ENCODE measurements around the gene RETREG3. TPM values are rescaled to one million over a fixed set of nuclear protein-coding genes. Genes with fewer than 3 reads are reported as not detected.

RETREG3 gene
- total RNA-seq, 1 experiment from 2014 or later: 38.5 TPM

DNA sequence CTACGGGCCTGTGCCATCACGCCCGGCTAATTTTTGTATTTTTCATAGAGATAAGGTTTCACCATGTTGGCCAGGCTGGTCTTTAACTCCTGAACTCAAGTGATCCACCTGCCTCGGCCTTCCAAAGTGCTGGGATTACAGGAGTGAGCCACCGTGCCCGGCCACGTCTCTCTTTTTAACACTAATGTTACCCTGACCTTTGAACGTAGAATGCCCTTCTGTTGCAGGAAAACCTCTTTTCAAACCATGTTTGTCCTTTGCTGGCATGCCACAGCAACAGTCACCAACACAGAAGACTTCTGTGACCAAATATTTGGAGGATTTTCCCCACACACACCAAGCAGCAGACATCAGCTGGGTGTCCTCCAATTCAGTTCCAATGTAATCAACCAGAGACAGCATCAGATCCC lies 64.3 kb downstream of the RETREG3 start:
- H2AFZ ChIP-seq (ENCODE audit: low read depth, low read length, poor library complexity, severe bottlenecking): no peak overlapping the region
- ATAC-seq (no peak), DNase-seq (ENCODE audit: low read depth, low spot score) (no peak)
- H3K27me3 ChIP-seq (ENCODE audit: insufficient read depth, low read length): no peaks in the 10 kb centered on the region
- RAD21 ChIA-PET (ENCODE audit: low non-redundant PET in 1 of 2, low total read pairs in 2 of 2, uncharacterized antibody in 2 of 2, unreplicated experiment in 2 of 2): no interaction called here
- intact Hi-C loops (cut with micrococcal nuclease): no loop called here
- no peak overlapping the region for H3K27ac ChIP-seq (ENCODE audit: low read depth, low read length)
- H3K9me2 ChIP-seq (ENCODE audit: insufficient read depth): no peaks in the 10 kb centered on the region
- H3K9ac ChIP-seq (ENCODE audit: low read length): no peak overlapping the region
- H4K20me1 ChIP-seq (ENCODE audit: insufficient read depth): no peaks in the 10 kb centered on the region
- CTCF ChIA-PET: no interaction called here
- BruUV-seq (replicated peaks): no TSS peak
- no peaks in the 10 kb centered on the region for H3K79me2 ChIP-seq (ENCODE audit: insufficient read depth, low read length)
- POLR2A ChIA-PET: no interaction called here
- H3K4me3 ChIP-seq (replicated peaks in 1 of 2; ENCODE audit: low read depth in 1 of 2, low read length in 2 of 2): no peak overlapping the region
- no peaks in the 10 kb centered on the region for H3K36me3 ChIP-seq (ENCODE audit: control insufficient read depth in 1 of 2, insufficient read depth in 2 of 2, low read length in 2 of 2)
- H3K9me3 ChIP-seq (ENCODE audit: control insufficient read depth in 1 of 2, insufficient read depth in 1 of 2, low read depth in 1 of 2, low read length in 2 of 2): no peaks in the 10 kb centered on the region
- TF ChIP-seq FOSL1 (IDR thresholded peaks at IDR 0.05; ENCODE audit: low read depth): no peak
- TF ChIP-seq, protein P1, sequence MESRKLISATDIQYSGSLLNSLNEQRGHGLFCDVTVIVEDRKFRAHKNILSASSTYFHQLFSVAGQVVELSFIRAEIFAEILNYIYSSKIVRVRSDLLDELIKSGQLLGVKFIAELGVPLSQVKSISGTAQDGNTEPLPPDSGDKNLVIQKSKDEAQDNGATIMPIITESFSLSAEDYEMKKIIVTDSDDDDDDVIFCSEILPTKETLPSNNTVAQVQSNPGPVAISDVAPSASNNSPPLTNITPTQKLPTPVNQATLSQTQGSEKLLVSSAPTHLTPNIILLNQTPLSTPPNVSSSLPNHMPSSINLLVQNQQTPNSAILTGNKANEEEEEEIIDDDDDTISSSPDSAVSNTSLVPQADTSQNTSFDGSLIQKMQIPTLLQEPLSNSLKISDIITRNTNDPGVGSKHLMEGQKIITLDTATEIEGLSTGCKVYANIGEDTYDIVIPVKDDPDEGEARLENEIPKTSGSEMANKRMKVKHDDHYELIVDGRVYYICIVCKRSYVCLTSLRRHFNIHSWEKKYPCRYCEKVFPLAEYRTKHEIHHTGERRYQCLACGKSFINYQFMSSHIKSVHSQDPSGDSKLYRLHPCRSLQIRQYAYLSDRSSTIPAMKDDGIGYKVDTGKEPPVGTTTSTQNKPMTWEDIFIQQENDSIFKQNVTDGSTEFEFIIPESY (IDR thresholded peaks at IDR 0.05; ENCODE audit: extremely low read depth, insufficient replicate concordance, low read length): no peak
- TF ChIP-seq TCF7L2 (IDR thresholded peaks at IDR 0.05; ENCODE audit: borderline replicate concordance, extremely low read depth, insufficient read depth, insufficient read length): no peak
- no peak for TF ChIP-seq RAD21 (IDR thresholded peaks at IDR 0.05; ENCODE audit: low read depth)
- no peak for TF ChIP-seq ZNF274 (IDR thresholded peaks at IDR 0.05; ENCODE audit: low read depth, low read length)
- no peak for TF ChIP-seq ZFX (IDR thresholded peaks at IDR 0.05)
- no peak for TF ChIP-seq ELF1 (IDR thresholded peaks at IDR 0.05; ENCODE audit: borderline replicate concordance, low read depth)
- H3K4me1 ChIP-seq (ENCODE audit: control insufficient read depth in 1 of 2, insufficient read depth in 2 of 2, low read length in 2 of 2): peaks cover 9 to 26% of the 10 kb centered on the region in 2 experiments
- no peak overlapping the region for H3K4me2 ChIP-seq (ENCODE audit: low read length)
